ENCODE results near the gene C16orf87. TPM values are rescaled to one million over a fixed set of nuclear protein-coding genes. Genes with fewer than 3 reads are reported as not detected.

The C16orf87 gene
- total and polyA plus RNA-seq, 9 of the 15 experiments (the other 6 are each of a cell fraction or from before 2014, with no cell fraction given), result 7.8 to 16.7 (median 10.5) TPM

DNA sequence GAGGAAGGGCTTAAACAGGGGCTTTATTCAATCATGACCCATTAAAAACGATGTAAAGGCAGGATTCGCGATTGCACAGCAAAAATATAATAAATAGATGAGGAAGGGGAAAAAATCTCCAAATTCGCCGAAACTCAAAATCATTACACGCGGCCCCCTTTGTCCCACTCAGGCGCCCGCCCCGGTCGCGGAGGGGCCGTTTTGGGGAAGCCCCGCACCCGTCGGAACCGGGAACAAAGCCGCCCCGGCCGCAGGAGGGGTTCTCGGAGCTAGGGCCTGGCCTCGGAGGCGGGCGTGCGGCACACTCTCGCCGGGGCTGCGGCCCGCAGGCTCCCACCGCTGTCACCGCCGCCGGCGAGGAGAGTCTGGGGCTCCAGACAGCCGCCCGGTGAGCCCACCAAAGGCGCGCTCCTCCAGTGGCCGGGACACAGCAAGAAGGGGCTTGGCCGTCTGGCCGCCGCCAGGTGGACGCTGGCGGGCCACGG is 521 bp downstream of the C16orf87 start (continued):
- TF ChIP-seq, protein P1, sequence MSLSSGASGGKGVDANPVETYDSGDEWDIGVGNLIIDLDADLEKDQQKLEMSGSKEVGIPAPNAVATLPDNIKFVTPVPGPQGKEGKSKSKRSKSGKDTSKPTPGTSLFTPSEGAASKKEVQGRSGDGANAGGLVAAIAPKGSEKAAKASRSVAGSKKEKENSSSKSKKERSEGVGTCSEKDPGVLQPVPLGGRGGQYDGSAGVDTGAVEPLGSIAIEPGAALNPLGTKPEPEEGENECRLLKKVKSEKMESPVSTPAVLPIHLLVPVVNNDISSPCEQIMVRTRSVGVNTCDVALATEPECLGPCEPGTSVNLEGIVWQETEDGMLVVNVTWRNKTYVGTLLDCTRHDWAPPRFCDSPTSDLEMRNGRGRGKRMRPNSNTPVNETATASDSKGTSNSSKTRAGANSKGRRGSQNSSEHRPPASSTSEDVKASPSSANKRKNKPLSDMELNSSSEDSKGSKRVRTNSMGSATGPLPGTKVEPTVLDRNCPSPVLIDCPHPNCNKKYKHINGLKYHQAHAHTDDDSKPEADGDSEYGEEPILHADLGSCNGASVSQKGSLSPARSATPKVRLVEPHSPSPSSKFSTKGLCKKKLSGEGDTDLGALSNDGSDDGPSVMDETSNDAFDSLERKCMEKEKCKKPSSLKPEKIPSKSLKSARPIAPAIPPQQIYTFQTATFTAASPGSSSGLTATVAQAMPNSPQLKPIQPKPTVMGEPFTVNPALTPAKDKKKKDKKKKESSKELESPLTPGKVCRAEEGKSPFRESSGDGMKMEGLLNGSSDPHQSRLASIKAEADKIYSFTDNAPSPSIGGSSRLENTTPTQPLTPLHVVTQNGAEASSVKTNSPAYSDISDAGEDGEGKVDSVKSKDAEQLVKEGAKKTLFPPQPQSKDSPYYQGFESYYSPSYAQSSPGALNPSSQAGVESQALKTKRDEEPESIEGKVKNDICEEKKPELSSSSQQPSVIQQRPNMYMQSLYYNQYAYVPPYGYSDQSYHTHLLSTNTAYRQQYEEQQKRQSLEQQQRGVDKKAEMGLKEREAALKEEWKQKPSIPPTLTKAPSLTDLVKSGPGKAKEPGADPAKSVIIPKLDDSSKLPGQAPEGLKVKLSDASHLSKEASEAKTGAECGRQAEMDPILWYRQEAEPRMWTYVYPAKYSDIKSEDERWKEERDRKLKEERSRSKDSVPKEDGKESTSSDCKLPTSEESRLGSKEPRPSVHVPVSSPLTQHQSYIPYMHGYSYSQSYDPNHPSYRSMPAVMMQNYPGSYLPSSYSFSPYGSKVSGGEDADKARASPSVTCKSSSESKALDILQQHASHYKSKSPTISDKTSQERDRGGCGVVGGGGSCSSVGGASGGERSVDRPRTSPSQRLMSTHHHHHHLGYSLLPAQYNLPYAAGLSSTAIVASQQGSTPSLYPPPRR (CRISPR knock-in tag; IDR thresholded peaks at IDR 0.05; ENCODE audit: borderline replicate concordance), result no peak
- TF ChIP-seq, protein P2, sequence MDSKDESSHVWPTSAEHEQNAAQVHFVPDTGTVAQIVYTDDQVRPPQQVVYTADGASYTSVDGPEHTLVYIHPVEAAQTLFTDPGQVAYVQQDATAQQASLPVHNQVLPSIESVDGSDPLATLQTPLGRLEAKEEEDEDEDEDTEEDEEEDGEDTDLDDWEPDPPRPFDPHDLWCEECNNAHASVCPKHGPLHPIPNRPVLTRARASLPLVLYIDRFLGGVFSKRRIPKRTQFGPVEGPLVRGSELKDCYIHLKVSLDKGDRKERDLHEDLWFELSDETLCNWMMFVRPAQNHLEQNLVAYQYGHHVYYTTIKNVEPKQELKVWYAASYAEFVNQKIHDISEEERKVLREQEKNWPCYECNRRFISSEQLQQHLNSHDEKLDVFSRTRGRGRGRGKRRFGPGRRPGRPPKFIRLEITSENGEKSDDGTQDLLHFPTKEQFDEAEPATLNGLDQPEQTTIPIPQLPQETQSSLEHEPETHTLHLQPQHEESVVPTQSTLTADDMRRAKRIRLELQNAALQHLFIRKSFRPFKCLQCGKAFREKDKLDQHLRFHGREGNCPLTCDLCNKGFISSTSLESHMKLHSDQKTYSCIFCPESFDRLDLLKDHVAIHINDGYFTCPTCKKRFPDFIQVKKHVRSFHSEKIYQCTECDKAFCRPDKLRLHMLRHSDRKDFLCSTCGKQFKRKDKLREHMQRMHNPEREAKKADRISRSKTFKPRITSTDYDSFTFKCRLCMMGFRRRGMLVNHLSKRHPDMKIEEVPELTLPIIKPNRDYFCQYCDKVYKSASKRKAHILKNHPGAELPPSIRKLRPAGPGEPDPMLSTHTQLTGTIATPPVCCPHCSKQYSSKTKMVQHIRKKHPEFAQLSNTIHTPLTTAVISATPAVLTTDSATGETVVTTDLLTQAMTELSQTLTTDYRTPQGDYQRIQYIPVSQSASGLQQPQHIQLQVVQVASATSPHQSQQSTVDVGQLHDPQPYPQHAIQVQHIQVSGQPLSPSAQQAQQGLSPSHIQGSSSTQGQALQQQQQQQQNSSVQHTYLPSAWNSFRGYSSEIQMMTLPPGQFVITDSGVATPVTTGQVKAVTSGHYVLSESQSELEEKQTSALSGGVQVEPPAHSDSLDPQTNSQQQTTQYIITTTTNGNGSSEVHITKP (IDR thresholded peaks at IDR 0.05; ENCODE audit: partially characterized antibody), result no peak
- TF ChIP-seq TAF15 (IDR thresholded peaks at IDR 0.05; ENCODE audit: low read depth, low read length) (no peak), POU5F1 (IDR thresholded peaks at IDR 0.05; ENCODE audit: borderline replicate concordance, low read depth, low read length, partially characterized antibody) (no peak), NFIC (IDR thresholded peaks at IDR 0.05) (no peak), ZFX (CRISPR knock-in tag; IDR thresholded peaks at IDR 0.05) (peak; percentile 81), SLC30A9 (CRISPR knock-in tag; IDR thresholded peaks at IDR 0.05) (no peak), TCFL5 (CRISPR knock-in tag; conservative IDR thresholded peaks at IDR 0.05) (no peak), EP400 (IDR thresholded peaks at IDR 0.05) (no peak), ZSCAN29 (IDR thresholded peaks at IDR 0.05) (no peak)
- TF ChIP-seq, protein P3, sequence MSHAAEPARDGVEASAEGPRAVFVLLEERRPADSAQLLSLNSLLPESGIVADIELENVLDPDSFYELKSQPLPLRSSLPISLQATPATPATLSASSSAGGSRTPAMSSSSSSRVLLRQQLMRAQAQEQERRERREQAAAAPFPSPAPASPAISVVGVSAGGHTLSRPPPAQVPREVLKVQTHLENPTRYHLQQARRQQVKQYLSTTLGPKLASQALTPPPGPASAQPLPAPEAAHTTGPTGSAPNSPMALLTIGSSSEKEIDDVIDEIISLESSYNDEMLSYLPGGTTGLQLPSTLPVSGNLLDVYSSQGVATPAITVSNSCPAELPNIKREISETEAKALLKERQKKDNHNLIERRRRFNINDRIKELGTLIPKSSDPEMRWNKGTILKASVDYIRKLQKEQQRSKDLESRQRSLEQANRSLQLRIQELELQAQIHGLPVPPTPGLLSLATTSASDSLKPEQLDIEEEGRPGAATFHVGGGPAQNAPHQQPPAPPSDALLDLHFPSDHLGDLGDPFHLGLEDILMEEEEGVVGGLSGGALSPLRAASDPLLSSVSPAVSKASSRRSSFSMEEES (CRISPR knock-in tag; IDR thresholded peaks at IDR 0.05), result no peak
- TF ChIP-seq, protein P4, sequence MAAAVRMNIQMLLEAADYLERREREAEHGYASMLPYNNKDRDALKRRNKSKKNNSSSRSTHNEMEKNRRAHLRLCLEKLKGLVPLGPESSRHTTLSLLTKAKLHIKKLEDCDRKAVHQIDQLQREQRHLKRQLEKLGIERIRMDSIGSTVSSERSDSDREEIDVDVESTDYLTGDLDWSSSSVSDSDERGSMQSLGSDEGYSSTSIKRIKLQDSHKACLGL (CRISPR knock-in tag; IDR thresholded peaks at IDR 0.05; ENCODE audit: borderline replicate concordance, poor library complexity, severe bottlenecking), result no peak
- TF ChIP-seq, protein P5, sequence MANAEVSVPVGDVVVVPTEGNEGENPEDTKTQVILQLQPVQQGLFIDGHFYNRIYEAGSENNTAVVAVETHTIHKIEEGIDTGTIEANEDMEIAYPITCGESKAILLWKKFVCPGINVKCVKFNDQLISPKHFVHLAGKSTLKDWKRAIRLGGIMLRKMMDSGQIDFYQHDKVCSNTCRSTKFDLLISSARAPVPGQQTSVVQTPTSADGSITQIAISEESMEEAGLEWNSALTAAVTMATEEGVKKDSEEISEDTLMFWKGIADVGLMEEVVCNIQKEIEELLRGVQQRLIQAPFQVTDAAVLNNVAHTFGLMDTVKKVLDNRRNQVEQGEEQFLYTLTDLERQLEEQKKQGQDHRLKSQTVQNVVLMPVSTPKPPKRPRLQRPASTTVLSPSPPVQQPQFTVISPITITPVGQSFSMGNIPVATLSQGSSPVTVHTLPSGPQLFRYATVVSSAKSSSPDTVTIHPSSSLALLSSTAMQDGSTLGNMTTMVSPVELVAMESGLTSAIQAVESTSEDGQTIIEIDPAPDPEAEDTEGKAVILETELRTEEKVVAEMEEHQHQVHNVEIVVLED (CRISPR knock-in tag; IDR thresholded peaks at IDR 0.05), result no peak
